Measurements from ENCODE around the gene PCDHGA2.

DNA sequence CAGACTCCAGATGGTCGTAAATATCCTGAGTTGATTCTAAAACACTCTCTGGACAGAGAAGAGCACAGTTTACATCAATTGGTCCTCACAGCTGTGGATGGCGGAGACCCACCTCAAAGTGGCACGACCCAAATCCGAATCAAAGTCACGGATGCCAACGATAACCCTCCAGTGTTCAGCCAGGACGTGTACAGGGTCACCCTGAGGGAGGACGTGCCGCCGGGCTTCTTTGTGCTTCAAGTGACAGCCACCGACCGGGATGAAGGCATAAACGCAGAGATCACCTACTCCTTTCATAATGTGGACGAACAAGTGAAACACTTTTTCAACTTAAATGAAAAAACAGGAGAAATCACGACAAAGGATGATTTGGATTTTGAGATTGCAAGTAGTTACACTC, 22.1 kb downstream of the PCDHGA2 start:
- TF ChIP-seq POLR2A (IDR thresholded peaks at IDR 0.05; ENCODE audit: low read depth, low read length) (no peak), TAF1 (IDR thresholded peaks at IDR 0.05; ENCODE audit: low read depth, low read length) (no peak), POLR2AphosphoS5 (IDR thresholded peaks at IDR 0.05; ENCODE audit: low read depth, low read length) (no peak), SPI1 (IDR thresholded peaks at IDR 0.05; ENCODE audit: low read depth, low read length) (no peak)
